Measurements from ENCODE around the gene ZBTB12.
A peak's percentile ranks its signal among the peaks of the same experiment; 100 is the strongest.
"Not testable (repeated sequence)": the region's sequence is repeated elsewhere in the genome, so short reads cannot be mapped to it uniquely, and the experiment has no call there.

The ZBTB12 gene

GRCh38 chr6:31874084-31874670 lies 27.7 kb downstream of the ZBTB12 start:
- DNase-seq: no peak

DNA sequence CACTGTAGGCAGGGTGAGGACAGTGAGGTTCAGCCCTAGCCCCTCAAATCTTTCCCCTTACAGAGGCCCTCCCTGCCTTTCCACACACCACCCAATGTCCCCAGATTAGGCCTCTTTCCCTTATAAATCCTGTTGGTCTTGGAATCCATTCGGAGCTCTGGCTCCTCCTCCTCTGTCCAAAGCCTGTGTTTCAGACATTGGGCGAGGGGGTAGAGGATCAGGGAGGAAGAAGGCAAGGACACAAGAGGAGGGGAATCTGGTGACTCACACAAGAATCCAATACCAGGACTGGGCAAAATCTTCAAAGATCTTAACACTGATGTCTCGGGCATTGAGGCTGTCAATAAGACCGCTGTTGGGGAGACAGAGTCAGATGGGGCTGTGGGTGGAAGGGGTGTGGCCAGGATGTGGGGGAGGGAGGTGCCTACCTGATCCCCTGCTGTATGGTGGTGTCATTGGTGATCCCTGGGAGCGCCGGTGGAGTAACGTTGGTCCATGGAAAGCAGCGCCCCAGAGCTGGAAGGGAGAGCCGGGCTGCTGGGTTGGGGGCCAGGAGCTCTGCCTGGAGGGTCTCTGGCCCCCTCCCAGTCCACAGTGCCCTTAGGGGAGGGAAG lies 30.7 kb downstream of the ZBTB12 start:
- DNase-seq: peak; percentile 59

DNA sequence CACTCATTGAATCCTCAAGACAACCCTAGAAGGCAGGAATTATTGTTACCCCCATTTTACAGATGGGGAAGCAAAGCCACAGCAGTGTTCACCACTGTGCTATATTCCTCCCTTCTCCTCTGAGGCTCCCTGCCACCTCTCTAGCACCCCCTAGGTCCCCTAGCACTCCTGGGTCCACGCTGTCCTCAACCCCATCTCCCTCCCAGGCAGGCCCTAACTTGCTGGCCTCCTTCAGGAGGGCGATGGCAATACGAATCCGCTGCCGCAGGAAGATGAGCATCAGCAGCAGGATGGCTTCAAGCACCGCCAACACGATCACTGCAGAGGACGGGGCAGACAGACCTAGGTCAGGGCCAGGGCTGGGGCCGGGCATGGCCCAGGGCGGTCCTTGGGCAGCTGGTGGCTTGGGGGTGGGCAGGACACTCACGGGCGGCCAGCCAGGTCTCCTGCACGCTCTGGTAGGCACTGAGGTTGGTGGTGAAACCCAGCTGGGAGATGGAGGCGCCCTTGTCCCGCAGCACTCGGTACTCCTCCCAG lies 31.4 kb downstream of the ZBTB12 start:
- DNase-seq: no peak

DNA sequence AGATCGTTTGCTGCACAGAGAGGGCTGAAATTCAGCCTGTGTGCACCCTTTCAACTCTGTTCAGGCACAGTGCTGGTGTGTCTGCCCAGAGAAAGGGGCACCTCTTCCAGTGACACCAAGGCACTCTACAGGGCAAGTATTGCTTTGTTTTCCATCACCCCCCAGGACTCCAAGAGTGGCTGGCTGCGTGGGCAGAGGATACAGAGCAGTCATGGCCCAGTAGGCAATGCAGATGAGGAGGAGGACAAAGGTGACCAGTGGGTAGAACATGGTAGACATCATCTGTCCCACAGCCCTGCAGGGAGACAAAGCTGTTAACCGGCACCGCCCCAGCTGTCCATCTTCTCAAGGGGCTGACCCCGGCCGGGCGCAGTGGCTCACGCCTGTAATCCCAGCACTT lies 32.5 kb downstream of the ZBTB12 start:
- DNase-seq: no peak

DNA sequence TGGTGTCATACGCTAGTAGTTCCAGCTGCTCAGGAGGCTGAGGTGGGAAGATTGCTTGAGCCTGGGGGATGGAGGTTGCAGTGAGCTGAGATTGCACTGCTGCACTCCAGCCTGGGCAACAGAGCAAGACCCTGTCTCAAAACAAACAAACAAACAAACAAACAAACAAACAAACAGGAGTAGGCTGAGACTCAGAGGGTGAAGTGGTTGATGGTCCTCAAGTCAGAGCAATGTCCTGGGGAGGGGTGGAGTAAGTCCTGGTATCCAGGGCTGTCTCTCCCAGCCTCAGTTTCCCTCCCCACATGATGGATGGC lies 33.3 kb downstream of the ZBTB12 start:
- DNase-seq: not testable (repeated sequence)

- no peak for DNase-seq
These were observed 36.4 kb downstream of the ZBTB12 start for GRCh38 chr6:31865205-31866118.

DNA sequence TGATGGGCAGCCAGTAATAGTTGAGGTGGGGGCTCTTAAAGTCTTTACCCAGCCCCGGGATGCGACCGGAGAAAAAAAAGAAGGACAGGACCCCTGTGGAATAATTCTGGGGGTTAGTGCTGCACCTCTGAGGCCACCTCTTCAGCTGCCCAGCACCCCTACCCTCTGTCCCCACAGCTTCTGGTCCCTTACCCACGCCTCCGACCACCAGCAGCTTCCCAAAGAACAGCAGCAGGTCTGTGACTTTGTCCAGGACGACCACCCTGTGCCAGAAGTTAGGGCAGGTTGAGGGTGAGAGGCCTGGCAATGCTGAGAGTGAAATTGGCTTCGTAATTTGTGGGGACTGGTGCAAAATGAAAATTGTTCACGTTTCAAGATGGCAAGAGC lies 37.1 kb downstream of the ZBTB12 start:
- DNase-seq: no peak

- DNase-seq: not testable (repeated sequence)
These were observed 37.7 kb downstream of the ZBTB12 start for GRCh38 chr6:31864123-31864562.

GRCh38 chr6:31862344-31863235 lies 39.3 kb downstream of the ZBTB12 start, which contains the start of gene NEU1:
TSS of gene NEU1 (minus strand) at chr6:31862821. CDS start at chr6:31862776, 45 bp downstream.
- peak; percentile 100 for DNase-seq

DNA sequence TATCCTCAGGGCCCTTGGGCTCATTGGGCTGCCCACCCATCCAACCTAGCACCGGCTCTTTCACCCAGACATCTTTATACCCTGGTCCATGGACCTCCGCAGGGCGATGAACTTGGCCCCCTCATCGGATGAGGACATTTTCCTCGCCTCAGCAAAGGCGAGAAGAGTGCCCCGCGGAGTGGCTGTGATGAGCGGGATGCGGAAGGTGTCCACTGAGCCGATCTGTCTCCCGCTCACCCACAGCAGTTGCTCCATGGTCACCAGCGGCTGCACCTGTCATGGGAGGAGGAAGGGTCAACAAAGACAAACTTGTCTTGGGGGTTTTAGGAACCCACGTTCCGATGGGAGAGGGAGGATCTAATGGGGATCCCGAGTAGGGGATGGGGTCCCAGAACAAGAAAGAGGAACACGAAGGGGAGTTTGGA lies 40.0 kb downstream of the ZBTB12 start:
- DNase-seq: no peak

GRCh38 chr6:31861150-31861549 lies 40.7 kb downstream of the ZBTB12 start:
- no peak for DNase-seq

DNA sequence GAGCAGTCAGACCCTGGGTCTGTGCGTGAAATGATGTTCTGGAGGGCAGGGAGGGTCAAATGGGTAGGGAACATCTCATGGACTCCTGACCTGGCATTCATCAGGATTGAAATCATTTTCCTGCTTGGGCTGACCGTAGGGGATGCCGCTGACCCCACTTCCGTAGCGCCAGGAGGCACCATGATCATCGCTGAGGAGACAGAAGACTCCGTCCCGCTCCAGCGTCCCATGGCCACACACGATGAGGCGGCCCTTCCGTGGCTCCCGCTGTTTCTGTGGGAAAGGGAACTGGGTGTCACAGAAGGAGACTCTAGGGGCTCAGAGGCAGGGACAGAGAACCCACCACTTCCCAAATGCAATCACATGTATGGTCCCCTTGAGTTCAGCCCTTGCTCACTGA lies 41.5 kb downstream of the ZBTB12 start:
- no peak for DNase-seq

DNA sequence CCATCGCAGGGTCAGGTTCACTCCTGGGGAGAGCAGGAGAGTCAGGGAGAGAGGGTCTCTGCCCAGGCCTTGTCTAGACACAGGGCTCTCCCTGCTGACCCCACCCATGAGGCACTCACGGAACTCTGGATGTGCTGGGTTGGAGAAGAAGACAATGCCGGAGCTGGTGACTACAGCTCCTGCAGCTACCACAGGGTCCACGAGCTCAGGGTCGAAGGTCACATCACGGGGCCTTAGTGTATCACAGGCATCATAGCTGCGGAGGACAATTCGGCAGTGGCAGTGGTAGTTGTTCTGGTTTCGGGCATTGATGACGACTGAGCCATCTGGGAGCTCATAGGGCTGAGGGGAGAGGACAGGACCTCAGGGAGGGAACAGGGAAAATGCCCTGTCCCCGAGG lies 42.0 kb downstream of the ZBTB12 start:
- DNase-seq: no peak

- no peak for DNase-seq
These were observed 43.2 kb downstream of the ZBTB12 start for GRCh38 chr6:31858707-31859106.

GRCh38 chr6:31857774-31858173 lies 44.1 kb downstream of the ZBTB12 start:
- DNase-seq: not testable (repeated sequence)

DNA sequence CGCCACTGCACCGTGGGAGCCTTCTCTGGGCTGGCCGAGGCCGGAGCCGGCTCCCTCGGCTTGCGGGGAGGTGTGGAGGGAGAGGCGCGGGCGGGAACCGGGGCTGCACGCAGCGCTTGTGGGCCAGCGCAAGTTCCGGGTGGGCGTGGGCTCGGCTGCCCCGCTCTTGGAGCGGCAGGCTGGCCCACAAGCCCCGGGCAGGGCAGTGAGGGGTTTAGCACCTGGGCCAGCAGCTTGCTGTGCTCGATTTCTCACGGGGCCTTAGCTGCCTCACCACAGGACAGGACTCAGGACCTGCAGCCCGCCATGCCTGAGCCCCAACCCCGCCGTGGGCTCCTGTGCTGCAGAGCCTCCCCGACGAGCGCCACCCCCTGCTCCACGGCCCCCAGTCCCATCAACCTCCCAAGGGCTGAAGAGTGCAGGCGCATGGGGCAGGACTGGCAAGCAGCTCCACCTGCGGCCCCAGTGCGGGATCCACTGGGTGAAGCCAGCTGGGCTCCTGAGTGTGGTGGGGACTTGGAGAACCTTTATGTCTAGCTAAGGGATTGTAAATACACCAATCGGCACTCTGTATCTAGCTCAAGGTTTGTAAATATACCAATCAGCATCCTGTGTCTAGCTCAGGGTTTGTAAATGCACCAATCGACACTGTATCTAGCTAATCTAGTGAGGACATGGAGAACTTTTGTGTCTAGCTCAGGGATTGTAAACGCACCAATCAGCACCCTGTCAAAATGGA lies 49.7 kb downstream of the ZBTB12 start:
- DNase-seq: not testable (repeated sequence)

DNA sequence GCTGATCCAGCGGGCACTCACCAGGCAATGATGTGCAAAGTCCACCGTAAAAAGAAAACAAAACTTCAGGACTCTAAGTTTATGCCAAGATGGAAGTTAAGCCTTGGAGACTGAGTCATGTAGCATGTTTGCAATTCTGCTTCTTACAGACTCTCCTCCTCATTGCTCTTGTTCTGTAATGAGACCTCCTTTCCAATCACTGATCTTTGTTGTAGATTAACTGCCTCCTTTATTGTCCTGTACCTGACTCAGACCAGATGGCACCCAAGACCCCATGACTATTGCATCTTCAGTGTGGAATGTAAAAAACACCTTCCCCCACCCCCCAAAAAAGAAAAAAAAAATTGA lies 50.4 kb downstream of the ZBTB12 start:
- DNase-seq: no peak

DNA sequence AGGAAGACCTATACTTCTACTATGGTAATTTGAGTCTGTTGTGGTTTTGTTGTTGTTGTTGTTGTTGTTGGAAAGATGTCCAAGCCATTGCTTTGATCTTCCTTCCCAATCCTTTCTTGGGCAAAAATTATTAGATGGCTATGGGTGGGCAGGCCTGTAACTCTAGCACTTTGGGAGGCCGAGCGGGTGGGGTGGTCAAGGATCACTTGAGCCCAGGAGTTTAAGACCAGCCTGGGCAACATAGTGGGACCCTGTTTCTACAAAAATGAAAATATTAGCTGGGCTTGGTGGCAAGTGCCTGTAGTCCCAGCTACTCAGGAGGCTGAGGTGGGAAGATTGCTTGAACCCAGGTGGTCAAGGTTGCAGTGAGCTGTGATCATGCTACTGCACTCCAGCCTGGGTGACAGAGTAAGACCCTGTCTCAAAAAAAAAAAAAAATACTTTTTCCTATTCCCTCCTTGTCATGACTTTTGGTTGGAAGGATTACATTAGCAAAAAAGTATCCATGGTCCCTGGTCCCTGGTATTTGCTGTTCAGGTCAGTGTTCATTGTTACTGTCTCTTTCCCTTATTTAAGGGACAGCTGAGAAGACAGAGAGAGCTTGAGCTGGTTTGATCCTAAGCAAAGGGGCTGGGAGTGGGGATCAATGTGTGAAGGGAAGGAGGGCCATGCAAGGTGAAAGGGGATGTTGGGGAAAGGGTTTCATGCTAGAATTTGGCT lies 51.0 kb downstream of the ZBTB12 start:
- DNase-seq: no peak
